ENCODE data around the gene SLC48A1. TPM values are rescaled to one million over a fixed set of nuclear protein-coding genes. Genes with fewer than 3 reads are reported as not detected.

The SLC48A1 gene
- total RNA-seq, 1 experiment from 2014 or later = 19.4 TPM

DNA sequence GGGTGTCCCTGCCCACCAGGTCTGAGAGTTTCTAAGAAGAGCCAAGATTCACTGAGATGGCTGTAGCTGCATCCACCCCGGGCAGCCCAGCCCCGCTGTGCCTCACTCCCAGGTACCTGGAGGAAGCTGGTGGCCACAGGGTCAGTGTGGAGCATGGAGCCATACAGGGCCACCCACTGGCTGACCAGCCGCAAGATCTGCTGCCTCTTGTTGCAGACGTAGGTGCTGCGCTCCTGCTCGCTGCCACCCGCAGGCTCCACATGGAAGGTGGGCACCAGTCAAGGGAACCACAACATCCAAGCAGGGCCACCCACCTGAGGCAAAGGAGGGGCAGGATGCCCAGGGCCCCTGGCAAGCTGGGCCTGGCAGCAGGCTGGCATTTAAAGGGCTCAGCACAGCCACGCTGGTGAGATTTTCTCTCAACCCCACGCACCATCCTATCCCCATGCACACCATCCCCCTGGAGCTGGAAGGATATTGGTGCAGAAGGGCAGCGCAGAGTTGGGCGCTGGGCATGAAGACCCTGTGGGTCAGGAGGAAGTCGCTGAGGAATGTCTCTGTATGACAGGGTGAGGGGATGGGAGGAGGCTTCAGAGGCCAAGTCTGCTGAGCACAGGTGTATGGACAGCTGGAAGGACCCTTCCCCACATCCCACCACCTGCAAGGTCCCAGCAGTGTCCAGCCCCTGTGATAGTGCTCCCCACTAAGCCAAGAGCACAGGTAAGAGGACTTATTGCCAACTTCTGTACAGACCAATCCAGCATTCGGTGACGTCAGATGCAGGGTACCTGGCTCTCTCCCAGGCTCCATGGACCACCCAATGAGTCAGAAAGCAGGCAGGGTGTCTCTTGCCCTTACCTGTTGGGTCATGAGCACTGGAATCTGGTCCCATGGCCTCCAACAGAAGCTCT lies 25.2 kb upstream of the SLC48A1 start:
- ChIA-PET CTCF (interaction anchor here (0.6 to 2.4 kb wide), 7 partner anchors 19 to 338 kb away, joined by 3 to 23 read pairs (median 5); no protein-coding TSS in a partner anchor), POLR2A (no interaction called here)
- Mint-ChIP-seq H3K9me3 (ENCODE audit: unreplicated experiment) (no peaks in the 10 kb centered on the region), H3K27me3 (ENCODE audit: insufficient read depth, unreplicated experiment) (peaks cover 17% of the 10 kb centered on the region), H3K36me3 (ENCODE audit: insufficient read depth, unreplicated experiment) (peaks cover 6% of the 10 kb centered on the region), H3K4me3 (ENCODE audit: unreplicated experiment) (no peak overlapping the region), H3K4me1 (ENCODE audit: insufficient read depth, unreplicated experiment) (peaks cover 10% of the 10 kb centered on the region), H3K27ac (ENCODE audit: low read depth, unreplicated experiment) (no peak overlapping the region)
- intact Hi-C loops (cut with micrococcal nuclease) = no loop called here
- no peak for DNase-seq (ENCODE audit: unreplicated experiment)
- TF ChIP-seq CTCF (IDR thresholded peaks at IDR 0.05; ENCODE audit: unreplicated experiment) = no peak
- BruUV-seq (replicated peaks) = no TSS peak

DNA sequence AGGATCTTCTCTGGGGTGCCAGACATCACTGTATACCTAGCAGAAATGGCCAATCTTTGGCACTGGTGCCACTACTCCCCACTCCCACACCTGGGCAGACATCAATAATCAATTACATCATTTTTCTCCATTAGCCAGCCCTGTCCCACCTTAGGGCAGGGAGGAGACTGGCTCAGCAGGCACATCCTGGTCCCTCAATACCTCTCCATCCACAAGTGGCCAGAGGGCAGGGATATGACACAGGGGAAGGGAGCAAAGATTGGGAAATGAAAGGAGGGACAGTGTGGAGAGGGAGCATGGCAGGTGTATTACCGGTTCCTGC lies 24.6 kb upstream of the SLC48A1 start:
- TF ChIP-seq CTCF (IDR thresholded peaks at IDR 0.05; ENCODE audit: unreplicated experiment) = no peak
- no peak overlapping the region for H3K27ac Mint-ChIP-seq (ENCODE audit: low read depth, unreplicated experiment)
- ChIA-PET CTCF (interaction anchor here (1.2 kb wide), 1 partner anchor 21 kb away, joined by 5 read pairs; no protein-coding TSS in a partner anchor), POLR2A (no interaction called here)
- DNase-seq (ENCODE audit: unreplicated experiment) = no peak
- H3K4me3 Mint-ChIP-seq (ENCODE audit: unreplicated experiment) = no peak overlapping the region
- intact Hi-C loops (cut with micrococcal nuclease) = no loop called here
- H3K36me3 Mint-ChIP-seq (ENCODE audit: insufficient read depth, unreplicated experiment) = peaks cover 6% of the 10 kb centered on the region
- peaks cover 16% of the 10 kb centered on the region for H3K4me1 Mint-ChIP-seq (ENCODE audit: insufficient read depth, unreplicated experiment)
- BruUV-seq (replicated peaks) = no TSS peak
- H3K9me3 Mint-ChIP-seq (ENCODE audit: unreplicated experiment) = no peaks in the 10 kb centered on the region
- H3K27me3 Mint-ChIP-seq (ENCODE audit: insufficient read depth, unreplicated experiment) = peaks cover 17% of the 10 kb centered on the region

- ChIA-PET POLR2A (no interaction called here), CTCF (interaction anchor here (1.2 kb wide), 1 partner anchor 21 kb away, joined by 5 read pairs; no protein-coding TSS in a partner anchor)
- no peak for TF ChIP-seq CTCF (IDR thresholded peaks at IDR 0.05; ENCODE audit: unreplicated experiment)
- Mint-ChIP-seq H3K9me3 (ENCODE audit: unreplicated experiment) (no peaks in the 10 kb centered on the region), H3K27me3 (ENCODE audit: insufficient read depth, unreplicated experiment) (peaks cover 17% of the 10 kb centered on the region), H3K4me1 (ENCODE audit: insufficient read depth, unreplicated experiment) (peaks cover 20% of the 10 kb centered on the region), H3K27ac (ENCODE audit: low read depth, unreplicated experiment) (no peak overlapping the region), H3K4me3 (ENCODE audit: unreplicated experiment) (no peak overlapping the region), H3K36me3 (ENCODE audit: insufficient read depth, unreplicated experiment) (peaks cover 6% of the 10 kb centered on the region)
- intact Hi-C loops (cut with micrococcal nuclease) = no loop called here
- DNase-seq (ENCODE audit: unreplicated experiment) = no peak
- no TSS peak for BruUV-seq (replicated peaks)
These were observed 24.1 kb upstream of the SLC48A1 start for GRCh38 chr12:47748899-47749298.

DNA sequence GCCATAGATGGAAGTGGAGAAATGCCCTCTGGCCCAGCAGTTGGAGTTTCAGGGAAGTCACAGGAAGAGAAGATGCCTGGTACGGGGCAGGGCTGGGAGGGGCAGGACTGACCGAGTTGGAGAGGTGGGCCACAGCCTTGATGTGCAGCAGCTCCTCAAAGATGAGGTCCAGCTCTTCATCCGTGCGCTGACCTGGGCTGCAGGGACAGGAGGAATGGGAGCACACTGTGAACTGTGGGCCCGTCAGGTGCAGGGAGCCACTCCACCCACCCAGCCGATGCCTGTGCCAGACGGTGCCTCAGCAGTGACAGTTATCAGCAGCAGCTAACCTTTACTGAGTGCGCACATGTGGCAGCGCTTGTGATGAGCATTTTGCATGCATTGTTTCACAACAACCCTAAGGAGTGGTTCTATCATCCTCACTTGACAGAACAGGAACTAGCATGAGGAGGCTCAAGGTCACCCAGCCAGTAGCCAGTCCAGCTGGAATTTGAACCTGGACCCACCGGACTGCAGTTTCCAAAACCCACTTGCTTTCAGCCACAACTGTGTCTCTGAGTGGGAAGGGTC lies 22.7 kb upstream of the SLC48A1 start:
- Mint-ChIP-seq H3K36me3 (ENCODE audit: insufficient read depth, unreplicated experiment) (peaks cover 6% of the 10 kb centered on the region), H3K4me3 (ENCODE audit: unreplicated experiment) (no peak overlapping the region), H3K4me1 (ENCODE audit: insufficient read depth, unreplicated experiment) (peaks cover 23% of the 10 kb centered on the region), H3K27ac (ENCODE audit: low read depth, unreplicated experiment) (no peak overlapping the region), H3K27me3 (ENCODE audit: insufficient read depth, unreplicated experiment) (peaks cover 6% of the 10 kb centered on the region), H3K9me3 (ENCODE audit: unreplicated experiment) (no peaks in the 10 kb centered on the region)
- ChIA-PET POLR2A (interaction anchor here (0.7 to 4.6 kb wide), 2 partner anchors 9 to 22 kb away, joined by 3 to 19 read pairs; partner anchors contain the start of gene SLC48A1), CTCF (interaction anchor here (1.2 to 14.4 kb wide), 2 partner anchors 8 to 30 kb away, joined by 6 to 262 read pairs; no protein-coding TSS in a partner anchor)
- DNase-seq (ENCODE audit: unreplicated experiment) = no peak
- no TSS peak for BruUV-seq (replicated peaks)
- intact Hi-C loops (cut with micrococcal nuclease) = no loop called here
- TF ChIP-seq CTCF (IDR thresholded peaks at IDR 0.05; ENCODE audit: unreplicated experiment) = no peak
